ENCODE measurements around the gene TTLL3.

TTLL3 gene

DNA sequence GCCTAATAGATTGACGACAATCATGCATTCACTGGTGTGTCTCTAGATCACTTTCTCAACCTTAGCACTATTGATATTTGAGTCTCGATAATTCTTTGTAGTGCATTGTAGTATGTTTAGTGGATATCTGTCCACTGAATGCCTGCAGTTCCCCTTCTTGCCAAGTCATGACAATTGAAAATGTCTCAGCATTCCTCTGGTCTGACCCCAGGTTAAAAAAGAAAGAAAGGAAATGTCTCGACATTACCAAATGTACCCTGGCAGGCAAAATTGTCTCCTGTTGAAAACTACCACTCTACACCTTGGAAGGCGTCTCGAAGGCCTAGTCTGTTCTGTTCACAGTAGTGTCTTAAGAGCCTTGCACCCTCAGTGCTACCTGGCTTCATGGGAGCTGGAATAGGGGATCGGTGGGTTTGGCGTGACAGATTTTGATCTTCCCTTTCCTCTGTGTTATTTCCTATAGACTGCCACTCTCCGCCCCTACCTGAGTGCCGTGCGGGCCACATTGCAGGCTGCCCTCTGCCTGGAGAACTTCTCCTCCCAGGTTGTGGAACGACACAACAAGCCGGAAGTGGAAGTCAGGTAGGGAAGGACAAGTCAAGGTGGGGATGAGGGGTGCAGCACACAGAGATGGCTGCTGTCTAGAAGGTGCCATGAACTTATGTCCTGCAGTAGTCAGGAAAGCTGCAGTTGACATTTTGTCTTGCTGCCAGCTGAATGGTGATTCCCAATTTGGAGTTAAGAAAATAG, 12.7 kb upstream of the TTLL3 start:
- CTCF ChIA-PET, result no interaction called here
- POLR2A ChIA-PET, result no interaction called here
- TF ChIP-seq, protein P1, sequence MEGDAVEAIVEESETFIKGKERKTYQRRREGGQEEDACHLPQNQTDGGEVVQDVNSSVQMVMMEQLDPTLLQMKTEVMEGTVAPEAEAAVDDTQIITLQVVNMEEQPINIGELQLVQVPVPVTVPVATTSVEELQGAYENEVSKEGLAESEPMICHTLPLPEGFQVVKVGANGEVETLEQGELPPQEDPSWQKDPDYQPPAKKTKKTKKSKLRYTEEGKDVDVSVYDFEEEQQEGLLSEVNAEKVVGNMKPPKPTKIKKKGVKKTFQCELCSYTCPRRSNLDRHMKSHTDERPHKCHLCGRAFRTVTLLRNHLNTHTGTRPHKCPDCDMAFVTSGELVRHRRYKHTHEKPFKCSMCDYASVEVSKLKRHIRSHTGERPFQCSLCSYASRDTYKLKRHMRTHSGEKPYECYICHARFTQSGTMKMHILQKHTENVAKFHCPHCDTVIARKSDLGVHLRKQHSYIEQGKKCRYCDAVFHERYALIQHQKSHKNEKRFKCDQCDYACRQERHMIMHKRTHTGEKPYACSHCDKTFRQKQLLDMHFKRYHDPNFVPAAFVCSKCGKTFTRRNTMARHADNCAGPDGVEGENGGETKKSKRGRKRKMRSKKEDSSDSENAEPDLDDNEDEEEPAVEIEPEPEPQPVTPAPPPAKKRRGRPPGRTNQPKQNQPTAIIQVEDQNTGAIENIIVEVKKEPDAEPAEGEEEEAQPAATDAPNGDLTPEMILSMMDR (IDR thresholded peaks at IDR 0.05; ENCODE audit: insufficient read depth, low read length, missing control alignments), result no peak

DNA sequence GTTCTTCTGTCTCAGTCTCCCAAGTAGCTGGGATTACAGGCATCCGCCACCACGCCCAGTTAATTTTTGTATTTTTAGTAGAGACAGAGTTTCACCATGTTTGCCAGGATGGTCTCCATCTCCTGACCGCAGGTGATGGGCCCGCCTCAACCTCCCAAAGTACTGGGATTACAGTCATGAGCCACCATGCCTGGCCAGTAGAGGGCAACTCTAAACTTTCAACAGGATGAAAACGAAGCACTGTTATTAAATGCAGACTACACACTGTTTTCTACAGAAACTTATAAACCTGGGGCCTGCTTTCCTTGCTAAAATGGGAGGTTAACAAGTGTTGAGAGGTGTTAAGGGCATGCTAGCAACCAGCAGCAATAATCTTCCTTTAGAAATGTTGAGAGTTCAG, 9.5 kb upstream of the TTLL3 start:
- H3K4me3 ChIP-seq (ENCODE audit: low read depth, low read length), result no peak overlapping the region
- ChIA-PET CTCF (interaction anchor here (1.1 kb wide), 2 partner anchors 8 to 13 kb away, joined by 3 read pairs; no protein-coding TSS in a partner anchor), POLR2A (no interaction called here)
- TF ChIP-seq, protein P1 (IDR thresholded peaks at IDR 0.05; ENCODE audit: insufficient read depth, low read length, missing control alignments), result no peak
- no peak for DNase-seq (ENCODE audit: low read depth, low spot score)

More for the DNA sequence above, 12.7 kb upstream of the TTLL3 start:
- DNase-seq (ENCODE audit: low read depth, low spot score), result no peak
- H3K4me3 ChIP-seq (ENCODE audit: low read depth, low read length), result no peak overlapping the region

DNA sequence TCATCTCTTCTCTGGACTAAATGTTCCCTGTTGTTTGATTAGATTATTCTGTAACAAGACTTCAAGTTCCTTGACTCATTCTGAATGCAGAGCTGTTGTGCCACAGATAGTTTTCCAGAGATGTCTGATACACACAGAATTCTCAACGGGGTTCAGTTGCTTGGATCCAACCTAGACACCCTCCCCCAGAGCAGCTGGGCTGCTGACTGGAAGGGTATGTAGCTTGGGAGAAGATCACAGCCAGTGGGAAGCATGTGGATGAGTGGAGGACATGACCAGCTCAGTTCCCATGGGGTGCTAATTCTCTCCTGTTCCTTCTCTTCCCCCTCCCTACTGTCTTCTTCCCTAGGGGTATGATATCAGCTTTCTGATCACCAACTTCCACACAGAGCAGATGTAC, 6.6 kb upstream of the TTLL3 start:
- no peak overlapping the region for H3K4me3 ChIP-seq (ENCODE audit: low read depth, low read length)
- POLR2A ChIA-PET, result interaction anchor here (1.1 to 3.2 kb wide), 2 partner anchors 11 to 143 kb away, joined by 4 to 13 read pairs; partner anchors contain the start of genes ARPC4 and TADA3
- no peak for DNase-seq (ENCODE audit: low read depth, low spot score)
- TF ChIP-seq, protein P1 (IDR thresholded peaks at IDR 0.05; ENCODE audit: insufficient read depth, low read length, missing control alignments), result no peak
- CTCF ChIA-PET, result interaction anchor here (0.9 to 1.5 kb wide), 3 partner anchors 11 to 143 kb away, joined by 3 read pairs; partner anchors contain the start of gene ARPC4

DNA sequence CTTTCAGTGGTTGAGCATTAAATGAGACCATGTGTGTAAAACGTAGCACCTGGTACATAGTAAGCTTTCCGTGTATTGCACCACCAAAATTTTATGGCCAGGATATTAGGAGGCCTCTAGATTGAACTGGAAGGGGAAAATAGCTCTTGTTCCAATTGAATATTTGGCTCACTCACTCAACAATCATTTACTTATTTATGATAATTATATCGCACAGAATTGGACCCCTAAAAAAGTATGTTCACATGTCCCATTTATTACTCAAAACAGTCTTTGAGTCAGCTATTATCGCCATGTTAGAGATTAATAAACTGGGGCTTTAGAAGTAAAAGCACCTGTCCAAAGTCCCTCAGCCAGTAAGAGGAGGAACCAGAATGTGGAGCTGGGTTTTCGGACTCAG, 5.1 kb upstream of the TTLL3 start:
- H3K4me3 ChIP-seq (ENCODE audit: low read depth, low read length), result no peak overlapping the region
- TF ChIP-seq, protein P1 (IDR thresholded peaks at IDR 0.05; ENCODE audit: insufficient read depth, low read length, missing control alignments), result no peak
- ChIA-PET CTCF (interaction anchor here (0.7 to 2.2 kb wide), 2 partner anchors 9 to 14 kb away, joined by 3 to 9 read pairs; no protein-coding TSS in a partner anchor), POLR2A (interaction anchor here (0.8 to 3.2 kb wide), 2 partner anchors 12 to 26 kb away, joined by 3 to 13 read pairs; partner anchors contain the start of genes ARPC4 and TADA3)
- no peak for DNase-seq (ENCODE audit: low read depth, low spot score)

DNA sequence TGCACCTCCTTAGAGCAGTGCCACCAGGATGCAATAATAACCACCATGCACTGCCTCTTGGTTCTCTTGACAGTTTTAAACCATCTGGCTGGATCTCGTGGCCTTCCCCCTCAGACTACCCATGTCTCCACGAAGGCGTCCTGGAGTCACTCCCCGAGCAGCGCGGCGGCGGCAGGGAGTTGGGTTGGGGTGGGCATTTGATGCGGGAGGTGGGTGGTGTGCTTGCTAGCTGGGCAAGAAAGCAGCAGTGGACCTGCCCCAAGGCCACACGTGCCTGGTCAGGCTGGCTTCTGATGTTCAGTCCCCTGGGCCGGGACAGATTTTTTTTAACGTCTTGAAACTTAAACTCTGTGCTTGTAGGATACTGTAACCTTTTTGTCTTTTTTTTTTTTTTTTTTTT, 3.9 kb upstream of the TTLL3 start:
- no peak overlapping the region for H3K4me3 ChIP-seq (ENCODE audit: low read depth, low read length)
- DNase-seq (ENCODE audit: low read depth, low spot score), result no peak
- TF ChIP-seq, protein P1 (IDR thresholded peaks at IDR 0.05; ENCODE audit: insufficient read depth, low read length, missing control alignments), result no peak
- POLR2A ChIA-PET, result interaction anchor here (3.2 kb wide), 1 partner anchor 13 kb away, joined by 13 read pairs; the partner anchor contains the start of genes ARPC4 and TADA3
- CTCF ChIA-PET, result interaction anchor here (2.2 kb wide), 1 partner anchor 10 kb away, joined by 9 read pairs; no protein-coding TSS in a partner anchor

Data from AG04449 (cell line).